Measurements from ENCODE around the gene LLGL2.

The LLGL2 gene

GRCh38 chr17:75619506-75620431 is 94.3 kb downstream of the LLGL2 start:
- DNase-seq = no peak

- DNase-seq = no peak
These were observed 96.0 kb downstream of the LLGL2 start for GRCh38 chr17:75621489-75621888.

DNA sequence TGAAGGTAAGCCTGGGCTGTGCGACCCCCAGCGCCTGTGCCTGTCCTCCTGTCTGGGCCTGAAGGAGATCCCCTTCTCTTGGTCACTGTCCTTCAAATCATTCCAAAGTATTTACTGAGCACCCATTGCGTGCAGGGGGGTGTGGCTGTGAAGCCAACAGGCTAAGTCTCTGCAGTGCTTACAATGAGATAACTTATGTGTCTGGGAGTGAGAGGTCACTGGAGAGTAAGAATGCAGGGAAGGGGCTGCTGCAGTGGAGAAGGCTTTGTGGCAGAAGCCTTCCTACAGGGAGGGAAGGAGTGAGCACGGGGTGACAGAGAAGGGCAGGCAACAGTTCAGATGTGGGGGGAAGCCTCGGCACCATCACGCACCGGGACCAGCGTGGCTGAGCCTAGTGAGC is 96.6 kb downstream of the LLGL2 start:
- no peak for DNase-seq

DNA sequence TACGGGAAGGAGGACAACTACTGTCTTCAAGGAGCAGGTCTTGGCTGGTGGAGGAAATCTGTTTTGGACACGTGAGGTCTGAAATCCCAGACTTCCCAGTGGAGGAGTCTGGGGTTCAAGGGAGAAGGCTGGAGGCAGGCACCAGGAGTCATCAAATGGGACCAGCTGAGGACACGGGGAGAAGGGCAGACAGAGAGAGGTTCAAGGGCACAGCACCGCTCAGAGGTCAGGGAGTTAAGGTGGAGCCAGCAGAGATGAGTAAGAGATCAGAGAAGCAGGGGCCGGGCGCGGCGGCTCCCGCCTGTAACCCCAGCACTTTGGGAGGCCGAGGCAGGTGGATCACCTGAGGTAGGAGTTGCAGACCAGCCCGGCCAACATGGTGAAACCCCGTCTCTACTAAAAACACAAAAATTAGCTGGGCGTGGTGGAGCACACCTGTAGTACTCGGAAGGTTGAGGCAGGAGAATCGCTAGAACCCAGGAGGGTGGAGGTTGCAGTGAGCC is 97.3 kb downstream of the LLGL2 start:
- DNase-seq = no peak

DNA sequence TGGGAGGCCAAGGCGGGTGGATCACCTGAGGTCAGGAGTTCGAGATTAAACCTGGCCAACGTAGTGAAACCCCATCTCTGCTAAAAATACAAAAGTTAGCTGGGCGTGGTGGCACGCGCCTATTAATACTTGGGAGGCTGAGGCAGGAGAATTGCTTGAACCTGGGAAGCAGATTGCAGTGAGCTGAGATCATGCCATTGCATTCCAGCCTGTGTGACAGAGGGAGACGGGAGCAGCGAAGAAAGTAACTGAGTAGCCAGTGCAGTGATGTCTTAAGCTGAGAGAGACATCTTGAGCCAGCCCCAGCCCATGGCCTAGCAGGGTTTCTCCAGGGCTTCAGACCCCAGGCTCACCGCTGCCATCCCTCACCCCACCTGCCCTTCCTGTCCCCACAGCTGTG is 97.9 kb downstream of the LLGL2 start:
- no peak for DNase-seq

DNA sequence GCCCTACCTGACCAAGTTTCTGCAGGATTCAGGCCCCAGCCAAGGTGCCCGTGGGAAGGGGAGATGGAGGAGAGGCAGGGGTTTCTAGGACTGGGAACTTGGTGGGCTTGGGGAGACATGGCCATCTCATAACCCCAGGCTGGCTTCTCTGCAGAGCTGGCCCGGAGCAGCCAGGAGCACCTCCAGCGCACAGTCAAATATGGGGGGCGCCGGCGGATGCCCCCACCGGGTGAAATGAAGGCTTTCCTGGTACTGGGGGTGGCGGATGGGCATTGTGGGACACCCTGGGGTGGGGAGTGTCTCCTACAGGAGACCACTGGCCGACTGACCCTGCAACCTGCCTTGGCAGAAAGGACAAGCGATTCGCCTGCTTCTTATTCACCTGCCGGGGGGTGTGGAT is 98.5 kb downstream of the LLGL2 start:
- DNase-seq = no peak
